Keratinocyte (primary cell): ENCODE data around the gene SPOCK1.

ENCODE experiments used
- CTCF ChIP-seq, 3 experiments: IDR thresholded peaks in 1 of 3; conservative IDR thresholded peaks in 1 of 3; optimal IDR thresholded peaks in 1 of 3; 2 replicates in 2 of 3; 3 replicates in 1 of 3; pipeline versions ENCODE3 to v1.5.1; 2011; ENCODE audit warnings: low read length in 3 of 3, mild to moderate bottlenecking in 3 of 3, moderate library complexity in 2 of 3, control low read depth in 1 of 3, inconsistent platforms in 1 of 3; ENCODE audit not compliant: insufficient read depth in 2 of 3; ENCODE audit errors: extremely low read depth in 1 of 3
- EZH2 ChIP-seq: IDR thresholded peaks from one replicate; pipeline ENCODE4 v1.6.1; 2012; ENCODE audit warnings: inconsistent platforms, mild to moderate bottlenecking, low read length, moderate library complexity

- TF ChIP-seq CTCF (optimal IDR thresholded peaks at IDR 0.05 in 1 of 3, IDR thresholded peaks at IDR 0.05 in 1 of 3, conservative IDR thresholded peaks at IDR 0.05 in 1 of 3; ENCODE audit: extremely low read depth in 1 of 3, insufficient read depth in 2 of 3, low read length in 3 of 3) (peak in 1 of 3 experiments; percentile 39), EZH2 (no peak)
Observed at GRCh38 chr5:137206030-137206715, 293.0 kb downstream of the SPOCK1 start.
